IMR-90 (cell line): ENCODE data around the gene SETD2. TPM values are rescaled to one million over a fixed set of nuclear protein-coding genes. Genes with fewer than 3 reads are reported as not detected.

Experiments
- ATAC-seq: fragments of 200-7000 bp; cut with Tn5 transposase; 2 replicates; pipeline ENCODE4 v1.9.1; 2020; ENCODE audit warnings: low read depth, mild to moderate bottlenecking, moderate library complexity
- BruUV-seq: library from RNA; stranded (reverse); fragments of 400-500 nt; replicated peaks from 2 replicates; lab custom pipeline; 2021; lab: Mats Ljungman, UMichigan
- CTCF ChIA-PET: fragments of 300-600 bp; formaldehyde crosslinking; extraction: SDS; loops from one replicate; lab custom pipeline; 2021; ENCODE audit warnings: antibody characterized with exemption; lab: Yijun Ruan, JAX
- POLR2A ChIA-PET: fragments of 300-600 bp; sonication (Branson Sonifier 250); formaldehyde crosslinking; loops from one replicate; lab custom pipeline; 2022; ENCODE audit warnings: antibody characterized with exemption; ENCODE audit not compliant: unreplicated experiment; lab: Charles Lee
- DNase-seq: peaks from one replicate; pipeline ENCODE4 v3.0.0; 2013
- H2AFZ ChIP-seq: replicated peaks from 2 replicates; pipeline ENCODE3; 2013; ENCODE audit warnings: low read length, mild to moderate bottlenecking; ENCODE audit not compliant: poor library complexity
- H2AK5ac ChIP-seq: 2 replicates; pipeline ENCODE4 v1.6.1; 2013; ENCODE audit warnings: low read depth, low read length, inconsistent platforms
- H2AK9ac ChIP-seq: replicated peaks from 2 replicates; pipeline ENCODE3; 2013; ENCODE audit warnings: mild to moderate bottlenecking, low read depth, low read length, moderate library complexity; ENCODE audit not compliant: poor library complexity
- H2BK120ac ChIP-seq: 2 replicates; pipeline ENCODE4 v1.6.1; 2013; ENCODE audit warnings: low read depth, low read length, inconsistent platforms
- H2BK15ac ChIP-seq: 3 replicates; pipeline ENCODE4 v1.6.1; 2013; ENCODE audit warnings: low read depth, low read length, inconsistent platforms
- H2BK20ac ChIP-seq: 2 replicates; pipeline ENCODE4 v1.6.1; 2013; ENCODE audit warnings: low read depth, mild to moderate bottlenecking, inconsistent platforms, low read length, moderate library complexity
- H2BK5ac ChIP-seq: 2 replicates; pipeline ENCODE4 v1.6.1; 2013; ENCODE audit warnings: mild to moderate bottlenecking, low read depth, low read length, inconsistent platforms; ENCODE audit not compliant: poor library complexity, severe bottlenecking
- H3K14ac ChIP-seq: replicated peaks from 2 replicates; pipeline ENCODE4 v1.6.1; 2013; ENCODE audit warnings: low read depth, low read length, inconsistent platforms
- H3K18ac ChIP-seq: 2 replicates; pipeline ENCODE4 v1.6.1; 2013; ENCODE audit warnings: low read depth, low read length, control low read depth
- H3K23ac ChIP-seq: 2 replicates; pipeline ENCODE4 v1.6.1; 2013; ENCODE audit warnings: low read depth, low read length, inconsistent platforms
- H3K27ac ChIP-seq: 2 replicates; pipeline ENCODE4 v1.5.1; 2013; ENCODE audit warnings: mild to moderate bottlenecking, control low read depth, low read length; ENCODE audit not compliant: insufficient read depth
- H3K27me3 ChIP-seq: 2 replicates; pipeline ENCODE4 v1.6.1; 2013; ENCODE audit warnings: low read length; ENCODE audit not compliant: control insufficient read depth, insufficient read depth
- H3K36me3 ChIP-seq: 2 replicates; pipeline ENCODE4 v1.6.1; 2013; ENCODE audit warnings: low read length, mixed read lengths; ENCODE audit not compliant: control insufficient read depth, insufficient read depth
- H3K4ac ChIP-seq: 2 replicates; pipeline ENCODE4 v1.6.1; 2013; ENCODE audit warnings: low read depth, low read length, inconsistent platforms
- H3K4me1 ChIP-seq: 2 replicates; pipeline ENCODE4 v1.6.1; 2013; ENCODE audit warnings: low read length, mixed read lengths; ENCODE audit not compliant: control insufficient read depth, insufficient read depth
- H3K4me2 ChIP-seq: 2 replicates; pipeline ENCODE4 v1.6.1; 2013; ENCODE audit warnings: low read depth, mild to moderate bottlenecking, control low read depth, low read length, moderate library complexity
- H3K4me3 ChIP-seq: 2 replicates; pipeline ENCODE4 v1.5.1; 2013; ENCODE audit warnings: low read depth, mild to moderate bottlenecking, control low read depth, low read length, moderate library complexity; ENCODE audit not compliant: insufficient read depth
- H3K56ac ChIP-seq: 2 replicates; pipeline ENCODE4 v1.6.1; 2013; ENCODE audit warnings: low read length, inconsistent platforms; ENCODE audit not compliant: insufficient read depth; ENCODE audit errors: extremely low read depth
- H3K79me1 ChIP-seq, 2 experiments: 2 replicates each; pipeline ENCODE4 v1.6.1; 2013; ENCODE audit warnings: low read length in 2 of 2, inconsistent platforms in 1 of 2, low read depth in 1 of 2
- H3K9ac ChIP-seq: 2 replicates; pipeline ENCODE4 v1.6.1; 2013; ENCODE audit warnings: low read depth, low read length, control low read depth
- H3K9me1 ChIP-seq: 2 replicates; pipeline ENCODE4 v1.6.1; 2013; ENCODE audit warnings: low read length, inconsistent platforms; ENCODE audit not compliant: insufficient read depth
- H3K9me3 ChIP-seq: 2 replicates; pipeline ENCODE4 v1.6.1; 2013; ENCODE audit warnings: low read length; ENCODE audit not compliant: control insufficient read depth, insufficient read depth
- H4K20me1 ChIP-seq: 2 replicates; pipeline ENCODE4 v1.6.1; 2013; ENCODE audit warnings: low read length, inconsistent platforms; ENCODE audit not compliant: insufficient read depth
- H4K5ac ChIP-seq: 2 replicates; pipeline ENCODE4 v1.6.1; 2013; ENCODE audit warnings: mild to moderate bottlenecking, low read depth, low read length, control low read depth
- H4K8ac ChIP-seq, 2 experiments: 2 replicates each; pipeline ENCODE4 v1.6.1; 2013; ENCODE audit warnings: low read depth in 2 of 2, low read length in 2 of 2, control low read depth in 1 of 2, inconsistent platforms in 1 of 2
- H4K91ac ChIP-seq: 2 replicates; pipeline ENCODE4 v1.6.1; 2013; ENCODE audit warnings: low read depth, low read length, inconsistent platforms; ENCODE audit not compliant: insufficient read depth
- BHLHE40 ChIP-seq: fragments of 150-350 bp; IDR thresholded peaks from 2 replicates; pipeline ENCODE4 v1.6.1; 2016; ENCODE audit warnings: mild to moderate bottlenecking, low read depth, low read length
- CEBPB ChIP-seq: IDR thresholded peaks from 2 replicates; pipeline ENCODE4 v1.6.1; 2012; ENCODE audit warnings: low read depth, low read length, improper control_type of control experiment
- CHD1 ChIP-seq: IDR thresholded peaks from 2 replicates; pipeline ENCODE4 v1.6.1; 2012; ENCODE audit warnings: low read depth, low read length, improper control_type of control experiment
- ELK1 ChIP-seq: fragments of 150-350 bp; IDR thresholded peaks from 2 replicates; pipeline ENCODE4 v1.6.1; 2016; ENCODE audit warnings: low read depth, mild to moderate bottlenecking, low read length, moderate library complexity, borderline replicate concordance
- FOS ChIP-seq: fragments of 150-350 bp; IDR thresholded peaks from 2 replicates; pipeline ENCODE4 v1.6.1; 2016; ENCODE audit warnings: low read depth, low read length
- MAFK ChIP-seq: IDR thresholded peaks from 2 replicates; pipeline ENCODE4 v1.6.1; 2012; ENCODE audit warnings: low read depth, low read length, improper control_type of control experiment
- MAZ ChIP-seq: IDR thresholded peaks from 2 replicates; pipeline ENCODE4 v1.6.1; 2012; ENCODE audit warnings: low read depth, mild to moderate bottlenecking, low read length, improper control_type of control experiment, moderate library complexity, borderline replicate concordance
- MXI1 ChIP-seq: IDR thresholded peaks from 2 replicates; pipeline ENCODE4 v1.6.1; 2012; ENCODE audit warnings: low read depth, mild to moderate bottlenecking, low read length, moderate library complexity, borderline replicate concordance
- NFE2L2 ChIP-seq: fragments of 150-350 bp; IDR thresholded peaks from 2 replicates; pipeline ENCODE4 v1.6.1; 2016; ENCODE audit warnings: low read depth, mild to moderate bottlenecking, low read length
- POLR2A ChIP-seq: IDR thresholded peaks from 2 replicates; pipeline ENCODE4 v1.6.1; 2012; ENCODE audit warnings: mild to moderate bottlenecking, low read depth, low read length
- RAD21 ChIP-seq: IDR thresholded peaks from 2 replicates; pipeline ENCODE4 v1.6.1; 2012; ENCODE audit warnings: low read length, improper control_type of control experiment
- RCOR1 ChIP-seq: IDR thresholded peaks from 2 replicates; pipeline ENCODE4 v1.6.1; 2012; ENCODE audit warnings: mild to moderate bottlenecking, low read length, improper control_type of control experiment; ENCODE audit not compliant: insufficient replicate concordance
- RFX5 ChIP-seq: IDR thresholded peaks from 2 replicates; pipeline ENCODE4 v1.8.0; 2012; ENCODE audit warnings: low read depth, mild to moderate bottlenecking, low read length, moderate library complexity
- SMC3 ChIP-seq: fragments of 150-350 bp; IDR thresholded peaks from 2 replicates; pipeline ENCODE4 v1.6.1; 2016; ENCODE audit warnings: low read depth, mild to moderate bottlenecking, antibody characterized with exemption, low read length, moderate library complexity
- WGBS, 2 experiments: methylation state at CpG; one replicate each; pipeline versions ENCODE4 v1.1.5 to v1.1.7; 2013; ENCODE audit warnings: missing lambda C conversion rate in 2 of 2; ENCODE audit not compliant: insufficient read length in 1 of 2; ENCODE audit errors: extremely low coverage in 2 of 2; 5-methylcytosine and 5-hydroxymethylcytosine counted together
- dilution Hi-C: fragments of 300-500 bp; cut with HindIII; formaldehyde crosslinking; loops from one replicate; pipeline ENCODE4 v1.14.3; 2018; ENCODE audit warnings: low sequenced_read_pairs; ENCODE audit not compliant: unreplicated experiment
- in situ Hi-C: fragments of 300-500 bp; cut with MboI; formaldehyde crosslinking; loops from 3 replicates; pipeline ENCODE4 v1.14.3; 2019; ENCODE audit warnings: low sequenced_read_pairs, inconsistent platforms, mixed read lengths
- intact Hi-C: fragments of 100-400 bp; cut with micrococcal nuclease; formaldehyde crosslinking; loops from 2 replicates; pipeline ENCODE4 v1.10.0; 2022
- polyA plus RNA-seq, 3 experiments: library from polyadenylated mRNA; depleted of rRNA; stranded (reverse); fragments of >200 nt; gene quantifications; 2 replicates each; pipeline ENCODE4 v1.2.3, GENCODE V29; 2012; ENCODE audit warnings: low replicate concordance in 1 of 3
- total RNA-seq: library from RNA; depleted of rRNA; stranded (reverse); fragments of >200 nt; gene quantifications from 2 replicates; pipeline ENCODE4 v1.2.3, GENCODE V29; 2012
- TF ChIP-seq, protein P1 (sequence below): fragments of 150-350 bp; IDR thresholded peaks from 2 replicates; pipeline ENCODE4 v1.6.1; 2017; ENCODE audit warnings: mild to moderate bottlenecking, antibody characterized with exemption, low read length, low read depth
- TF ChIP-seq, protein P2 (sequence below): conservative IDR thresholded peaks from 2 replicates; pipeline ENCODE4 v1.5.1; 2012; ENCODE audit warnings: mild to moderate bottlenecking, low read depth, low read length, improper control_type of control experiment

Gene SETD2
- total and polyA plus RNA-seq, 2 of the 4 experiments (the other 2 are of a cell fraction), result 18.3 to 20.1 TPM

GRCh38 chr3:47128137-47128536 lies 35.8 kb downstream of the SETD2 start:
- no peak for DNase-seq

More at GRCh38 chr3:47128137-47128536, 35.8 kb downstream of the SETD2 start:
- TF ChIP-seq, protein P1, sequence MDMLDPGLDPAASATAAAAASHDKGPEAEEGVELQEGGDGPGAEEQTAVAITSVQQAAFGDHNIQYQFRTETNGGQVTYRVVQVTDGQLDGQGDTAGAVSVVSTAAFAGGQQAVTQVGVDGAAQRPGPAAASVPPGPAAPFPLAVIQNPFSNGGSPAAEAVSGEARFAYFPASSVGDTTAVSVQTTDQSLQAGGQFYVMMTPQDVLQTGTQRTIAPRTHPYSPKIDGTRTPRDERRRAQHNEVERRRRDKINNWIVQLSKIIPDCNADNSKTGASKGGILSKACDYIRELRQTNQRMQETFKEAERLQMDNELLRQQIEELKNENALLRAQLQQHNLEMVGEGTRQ, result no peak
- TF ChIP-seq MAZ (no peak), RFX5 (no peak), CEBPB (no peak), RAD21 (no peak), CHD1 (no peak), NFE2L2 (no peak), RCOR1 (no peak), ELK1 (no peak), MAFK (no peak), FOS (no peak), SMC3 (no peak), MXI1 (no peak), BHLHE40 (no peak), POLR2A (no peak)
- TF ChIP-seq, protein P2, sequence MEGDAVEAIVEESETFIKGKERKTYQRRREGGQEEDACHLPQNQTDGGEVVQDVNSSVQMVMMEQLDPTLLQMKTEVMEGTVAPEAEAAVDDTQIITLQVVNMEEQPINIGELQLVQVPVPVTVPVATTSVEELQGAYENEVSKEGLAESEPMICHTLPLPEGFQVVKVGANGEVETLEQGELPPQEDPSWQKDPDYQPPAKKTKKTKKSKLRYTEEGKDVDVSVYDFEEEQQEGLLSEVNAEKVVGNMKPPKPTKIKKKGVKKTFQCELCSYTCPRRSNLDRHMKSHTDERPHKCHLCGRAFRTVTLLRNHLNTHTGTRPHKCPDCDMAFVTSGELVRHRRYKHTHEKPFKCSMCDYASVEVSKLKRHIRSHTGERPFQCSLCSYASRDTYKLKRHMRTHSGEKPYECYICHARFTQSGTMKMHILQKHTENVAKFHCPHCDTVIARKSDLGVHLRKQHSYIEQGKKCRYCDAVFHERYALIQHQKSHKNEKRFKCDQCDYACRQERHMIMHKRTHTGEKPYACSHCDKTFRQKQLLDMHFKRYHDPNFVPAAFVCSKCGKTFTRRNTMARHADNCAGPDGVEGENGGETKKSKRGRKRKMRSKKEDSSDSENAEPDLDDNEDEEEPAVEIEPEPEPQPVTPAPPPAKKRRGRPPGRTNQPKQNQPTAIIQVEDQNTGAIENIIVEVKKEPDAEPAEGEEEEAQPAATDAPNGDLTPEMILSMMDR, result no peak
- Histone ChIP-seq H2BK5ac (no peak overlapping the region), H3K4ac (no peak overlapping the region), H2AK5ac (no peak overlapping the region), H2AK9ac (no peak overlapping the region), H3K79me1 (peaks cover 27 to 50% of the 10 kb centered on the region in 2 experiments), H4K91ac (no peak overlapping the region), H3K9ac (no peak overlapping the region), H2BK20ac (no peak overlapping the region), H2AFZ (no peak overlapping the region), H3K23ac (no peak overlapping the region), H3K14ac (no peak overlapping the region), H3K18ac (no peak overlapping the region), H3K27ac (no peak overlapping the region), H4K5ac (no peak overlapping the region), H3K4me2 (no peak overlapping the region), H4K20me1 (peaks cover 46% of the 10 kb centered on the region), H3K9me1 (peaks cover 4% of the 10 kb centered on the region), H3K36me3 (peaks cover 12% of the 10 kb centered on the region), H3K56ac (no peak overlapping the region), H3K9me3 (no peaks in the 10 kb centered on the region), H4K8ac (no peak overlapping the region), H3K4me3 (no peak overlapping the region), H2BK15ac (no peak overlapping the region), H2BK120ac (no peak overlapping the region), H3K27me3 (no peaks in the 10 kb centered on the region), H3K4me1 (no peaks in the 10 kb centered on the region)
- dilution Hi-C loops, result no loop called here
- WGBS, 2 experiments, result 100% methylated on average over 1 of the region's 4 CpGs; no CpG with 5 or more reads in 1 of the 2 experiments
- intact Hi-C loops, result no loop called here
- CTCF ChIA-PET, result interaction anchor here (0.5 kb wide), 1 partner anchor 901 kb away, joined by 4 read pairs; no protein-coding TSS in a partner anchor
- in situ Hi-C loops, result no loop called here
- POLR2A ChIA-PET, result no interaction called here
- no TSS peak for BruUV-seq
- ATAC-seq, result no peak
